Parathyroid adenoma (tissue), 2 donors: ENCODE data around the gene LTK.

ENCODE experiments used
- H2AFZ ChIP-seq: fragments of 300-600 bp; sonication (generic); one replicate; pipeline ENCODE4 v1.7.0; 2017; ENCODE audit warnings: antibody characterized with exemption, mild to moderate bottlenecking
- H3K27ac ChIP-seq: fragments of 300-600 bp; sonication (generic); one replicate; pipeline ENCODE4 v1.7.0; 2017
- H3K27me3 ChIP-seq: fragments of 300-600 bp; sonication (generic); one replicate; pipeline ENCODE4 v1.7.0; 2017; ENCODE audit warnings: low read length; ENCODE audit not compliant: control insufficient read depth, insufficient read depth
- H3K36me3 ChIP-seq: fragments of 300-600 bp; sonication (generic); one replicate; pipeline ENCODE4 v1.7.0; 2017; ENCODE audit warnings: low read length; ENCODE audit not compliant: control insufficient read depth, insufficient read depth
- H3K4me1 ChIP-seq: fragments of 300-600 bp; sonication (generic); one replicate; pipeline ENCODE4 v1.7.0; 2017; ENCODE audit warnings: control low read depth
- H3K4me2 ChIP-seq: fragments of 300-600 bp; sonication (generic); one replicate; pipeline ENCODE4 v1.7.0; 2017; ENCODE audit warnings: low read length
- H3K4me3 ChIP-seq: fragments of 300-600 bp; sonication (generic); one replicate; pipeline ENCODE4 v1.7.0; 2017; ENCODE audit warnings: low read depth, low read length
- H3K79me2 ChIP-seq: fragments of 300-600 bp; sonication (generic); one replicate; pipeline ENCODE4 v1.7.0; 2017; ENCODE audit warnings: control low read depth
- H3K9ac ChIP-seq: fragments of 300-600 bp; sonication (generic); one replicate; pipeline ENCODE4 v1.7.0; 2017; ENCODE audit warnings: mild to moderate bottlenecking
- H3K9me3 ChIP-seq: fragments of 300-600 bp; sonication (generic); one replicate; pipeline ENCODE4 v1.7.0; 2017; ENCODE audit warnings: low read length; ENCODE audit not compliant: control insufficient read depth
- CTCF ChIP-seq: fragments of 300-600 bp; sonication (generic); IDR thresholded peaks from one replicate; pipeline ENCODE4 v1.7.0; 2017; ENCODE audit warnings: antibody characterized with exemption, mild to moderate bottlenecking
- donor health status: primary hyperparathyroidism.

LTK gene

GRCh38 chr15:41521614-41522013 is 8.0 kb upstream of the LTK start:
- Histone ChIP-seq H3K9ac (no peak overlapping the region), H3K36me3 (no peaks in the 10 kb centered on the region)

DNA sequence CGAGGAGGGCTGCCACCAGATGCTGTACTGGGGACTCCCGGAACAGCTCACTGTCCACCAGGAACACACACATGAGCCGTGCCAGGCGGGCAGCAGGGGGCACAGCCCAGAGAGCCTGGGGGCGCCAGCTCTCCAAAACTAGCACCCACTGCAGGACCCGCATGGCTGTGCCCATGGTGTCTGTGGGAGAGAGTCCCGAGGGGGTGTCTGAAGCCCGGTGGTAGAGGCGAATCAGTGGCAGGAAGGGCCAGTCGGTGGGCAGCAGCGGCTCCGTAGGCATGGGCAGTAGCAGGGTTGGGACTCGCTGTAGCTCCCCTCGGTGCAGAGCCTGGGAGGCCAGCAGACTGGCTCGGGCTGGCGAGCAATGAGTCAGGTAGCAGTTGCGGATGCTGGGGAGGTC is 7.0 kb upstream of the LTK start:
- Histone ChIP-seq H3K9ac (no peak overlapping the region), H2AFZ (no peak overlapping the region), H3K79me2 (no peaks in the 10 kb centered on the region), H3K27ac (no peak overlapping the region), H3K4me3 (no peak overlapping the region), H3K36me3 (no peaks in the 10 kb centered on the region), H3K4me1 (no peaks in the 10 kb centered on the region), H3K27me3 (no peaks in the 10 kb centered on the region), H3K9me3 (no peaks in the 10 kb centered on the region), H3K4me2 (no peak overlapping the region)
- no peak for TF ChIP-seq CTCF

More at GRCh38 chr15:41521614-41522013, 8.0 kb upstream of the LTK start:
- Histone ChIP-seq H3K4me3 (no peak overlapping the region), H3K27ac (no peak overlapping the region), H3K4me2 (no peak overlapping the region), H2AFZ (no peak overlapping the region), H3K4me1 (no peaks in the 10 kb centered on the region), H3K9me3 (no peaks in the 10 kb centered on the region), H3K27me3 (no peaks in the 10 kb centered on the region), H3K79me2 (no peaks in the 10 kb centered on the region)
- TF ChIP-seq CTCF = no peak

DNA sequence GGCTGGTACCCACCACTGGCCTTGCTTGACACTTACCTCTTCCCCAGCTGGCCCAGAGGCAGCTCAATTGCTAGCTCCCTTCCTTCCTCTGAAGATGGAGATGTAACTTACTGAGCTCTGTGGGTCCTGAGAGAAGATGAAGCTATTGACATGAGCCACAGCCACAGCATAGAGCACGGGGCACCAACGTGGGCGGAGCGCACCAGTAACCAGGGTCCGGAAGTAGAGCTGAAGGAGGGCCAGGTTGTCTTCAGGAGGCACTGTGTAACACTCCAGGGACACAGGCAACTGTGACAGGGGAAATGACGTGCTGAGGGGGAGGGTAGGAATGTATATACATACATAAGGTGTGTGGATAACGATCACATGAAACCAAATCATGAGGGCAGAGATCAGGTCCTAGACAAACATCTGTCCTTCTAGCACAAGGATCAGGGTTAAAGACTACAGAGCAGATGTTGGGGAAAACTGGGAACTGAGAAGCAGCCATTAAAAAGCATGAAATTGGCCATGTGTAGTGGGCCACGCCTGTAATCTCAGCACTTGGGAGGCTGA is 4.3 kb upstream of the LTK start:
- Histone ChIP-seq H3K36me3 (no peaks in the 10 kb centered on the region), H3K4me1 (no peaks in the 10 kb centered on the region), H3K9me3 (no peaks in the 10 kb centered on the region), H3K4me3 (no peak overlapping the region), H2AFZ (no peak overlapping the region), H3K9ac (no peak overlapping the region), H3K4me2 (no peak overlapping the region), H3K27me3 (no peaks in the 10 kb centered on the region), H3K79me2 (no peaks in the 10 kb centered on the region), H3K27ac (no peak overlapping the region)
- no peak for TF ChIP-seq CTCF

DNA sequence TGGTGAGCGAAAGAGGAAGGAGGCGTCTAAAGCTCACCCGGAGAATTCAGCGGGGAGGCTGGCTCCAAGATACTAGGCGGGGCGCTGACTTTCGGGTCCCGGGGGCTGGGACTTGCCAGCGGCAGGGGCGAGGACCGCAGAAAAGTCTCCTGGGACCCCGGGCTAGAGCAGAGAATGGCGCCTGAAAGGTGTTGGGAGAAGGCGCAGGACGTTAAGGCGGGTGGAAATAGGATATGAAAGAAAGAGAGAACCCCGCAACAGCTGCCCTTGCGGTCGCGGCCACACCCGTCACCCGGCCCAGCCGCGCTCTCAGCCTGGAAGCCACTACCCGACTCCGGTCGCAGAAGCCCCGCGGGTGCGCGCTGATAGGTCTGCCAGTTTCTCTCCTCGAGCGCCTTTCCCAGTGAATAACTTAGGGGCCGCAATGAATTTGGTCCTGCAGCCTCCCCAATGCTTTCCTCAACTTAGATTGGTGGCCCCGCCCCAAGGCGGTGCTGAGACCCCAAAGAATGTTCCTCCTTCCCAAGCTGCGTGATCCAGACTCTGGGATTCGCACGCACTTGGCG is 604 bp downstream of the LTK start:
- no peaks in the 10 kb centered on the region for H3K36me3 ChIP-seq
- H3K9ac ChIP-seq = no peak overlapping the region
- H3K27me3 ChIP-seq = no peaks in the 10 kb centered on the region
- no peak overlapping the region for H3K27ac ChIP-seq
- no peak overlapping the region for H3K4me3 ChIP-seq
- H3K4me2 ChIP-seq = peak overlapping the region; percentile 48
- no peaks in the 10 kb centered on the region for H3K9me3 ChIP-seq
- H3K4me1 ChIP-seq = no peaks in the 10 kb centered on the region
- TF ChIP-seq CTCF = no peak
- no peaks in the 10 kb centered on the region for H3K79me2 ChIP-seq
- peak overlapping the region; percentile 38 for H2AFZ ChIP-seq

DNA sequence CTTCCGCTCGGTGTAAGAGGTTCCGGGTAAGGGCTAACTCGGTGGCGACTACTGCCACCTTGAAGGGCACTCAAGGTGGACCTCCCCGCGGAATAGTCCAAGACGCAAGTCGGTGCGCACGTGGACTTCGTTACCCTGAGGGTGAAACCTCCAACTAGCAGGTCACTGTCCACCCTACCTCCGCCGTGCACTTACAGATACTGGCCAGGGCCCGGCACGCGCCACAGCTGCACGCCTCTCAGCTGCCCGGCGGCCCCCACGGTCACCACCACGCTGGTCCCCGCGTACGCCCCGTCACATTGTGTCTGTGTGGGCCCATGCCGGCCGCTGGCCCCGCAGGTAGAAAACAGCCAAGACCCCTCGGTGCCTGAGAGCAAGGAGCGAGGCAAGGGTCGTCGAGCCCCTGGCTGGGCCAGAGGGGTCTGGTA is 1.1 kb downstream of the LTK start:
- no peak overlapping the region for H3K4me3 ChIP-seq
- no peak overlapping the region for H3K9ac ChIP-seq
- H3K27me3 ChIP-seq = no peaks in the 10 kb centered on the region
- peak overlapping the region; percentile 48 for H3K4me2 ChIP-seq
- peak overlapping the region; percentile 38 for H2AFZ ChIP-seq
- H3K79me2 ChIP-seq = no peaks in the 10 kb centered on the region
- no peaks in the 10 kb centered on the region for H3K4me1 ChIP-seq
- H3K9me3 ChIP-seq = no peaks in the 10 kb centered on the region
- no peak overlapping the region for H3K27ac ChIP-seq
- no peaks in the 10 kb centered on the region for H3K36me3 ChIP-seq
- no peak for TF ChIP-seq CTCF
